ENCODE measurements around the gene KRT6A.

- TF ChIP-seq EZH2phosphoT487 (IDR thresholded peaks at IDR 0.05): no peak
- TF ChIP-seq CTCF (IDR thresholded peaks at IDR 0.05): no peak
Measured at GRCh38 chr12:52541709-52542108, 48.7 kb upstream of the KRT6A start.

All from neural progenitor cell (in vitro differentiated cells).